Measurements from ENCODE around the gene SH2D1B. TPM values are rescaled to one million over a fixed set of nuclear protein-coding genes. Genes with fewer than 3 reads are reported as not detected.

The SH2D1B gene
- total RNA-seq, 1 experiment from 2014 or later: 0.34 TPM

DNA sequence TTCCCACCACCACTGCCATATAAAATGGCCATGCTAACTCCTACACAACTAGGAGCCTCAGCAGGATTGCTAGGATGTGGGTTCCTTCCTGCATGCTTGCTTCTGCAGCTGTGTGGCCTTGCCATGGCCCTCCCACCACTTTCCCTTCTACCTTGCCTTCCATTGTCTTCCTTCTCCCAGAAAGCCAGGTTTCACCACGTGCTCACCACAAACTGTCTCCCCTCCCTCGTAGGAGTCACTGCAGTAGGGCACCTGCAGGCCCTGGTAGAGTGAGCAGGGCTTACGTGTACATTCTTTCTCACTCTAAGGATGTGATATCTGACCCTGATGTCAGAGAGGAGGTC is 26.7 kb downstream of the SH2D1B start:
- Histone ChIP-seq H3K27ac (ENCODE audit: low read depth, low read length, poor library complexity, severe bottlenecking) (peak overlapping the region; percentile 66), H3K9me3 (ENCODE audit: low read depth, low read length, poor library complexity, severe bottlenecking) (no peaks in the 10 kb centered on the region), H3K4me1 (ENCODE audit: insufficient read depth, low read length, poor library complexity, severe bottlenecking) (peaks cover 41% of the 10 kb centered on the region), H3K36me3 (ENCODE audit: insufficient read depth, low read length, poor library complexity, severe bottlenecking) (peaks cover 9% of the 10 kb centered on the region), H3K4me3 (ENCODE audit: low read depth, low read length, poor library complexity, severe bottlenecking) (no peak overlapping the region), H3K27me3 (replicated peaks; ENCODE audit: insufficient read depth, low read depth, low read length, poor library complexity) (no peaks in the 10 kb centered on the region)
- DNase-seq (ENCODE audit: low spot score): no peak
- no TSS peak for BruUV-seq (replicated peaks)
- ChIA-PET POLR2A (ENCODE audit: low non-redundant PET) (no interaction called here), CTCF (no interaction called here)
- intact Hi-C loops (cut with micrococcal nuclease; ENCODE audit: unreplicated experiment): no loop called here
- no peak for TF ChIP-seq EZH2 (IDR thresholded peaks at IDR 0.05; ENCODE audit: borderline replicate concordance, low read depth, low read length, poor library complexity, severe bottlenecking)
- TF ChIP-seq, protein P1, sequence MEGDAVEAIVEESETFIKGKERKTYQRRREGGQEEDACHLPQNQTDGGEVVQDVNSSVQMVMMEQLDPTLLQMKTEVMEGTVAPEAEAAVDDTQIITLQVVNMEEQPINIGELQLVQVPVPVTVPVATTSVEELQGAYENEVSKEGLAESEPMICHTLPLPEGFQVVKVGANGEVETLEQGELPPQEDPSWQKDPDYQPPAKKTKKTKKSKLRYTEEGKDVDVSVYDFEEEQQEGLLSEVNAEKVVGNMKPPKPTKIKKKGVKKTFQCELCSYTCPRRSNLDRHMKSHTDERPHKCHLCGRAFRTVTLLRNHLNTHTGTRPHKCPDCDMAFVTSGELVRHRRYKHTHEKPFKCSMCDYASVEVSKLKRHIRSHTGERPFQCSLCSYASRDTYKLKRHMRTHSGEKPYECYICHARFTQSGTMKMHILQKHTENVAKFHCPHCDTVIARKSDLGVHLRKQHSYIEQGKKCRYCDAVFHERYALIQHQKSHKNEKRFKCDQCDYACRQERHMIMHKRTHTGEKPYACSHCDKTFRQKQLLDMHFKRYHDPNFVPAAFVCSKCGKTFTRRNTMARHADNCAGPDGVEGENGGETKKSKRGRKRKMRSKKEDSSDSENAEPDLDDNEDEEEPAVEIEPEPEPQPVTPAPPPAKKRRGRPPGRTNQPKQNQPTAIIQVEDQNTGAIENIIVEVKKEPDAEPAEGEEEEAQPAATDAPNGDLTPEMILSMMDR (conservative IDR thresholded peaks at IDR 0.05; ENCODE audit: low read depth, low read length): no peak

DNA sequence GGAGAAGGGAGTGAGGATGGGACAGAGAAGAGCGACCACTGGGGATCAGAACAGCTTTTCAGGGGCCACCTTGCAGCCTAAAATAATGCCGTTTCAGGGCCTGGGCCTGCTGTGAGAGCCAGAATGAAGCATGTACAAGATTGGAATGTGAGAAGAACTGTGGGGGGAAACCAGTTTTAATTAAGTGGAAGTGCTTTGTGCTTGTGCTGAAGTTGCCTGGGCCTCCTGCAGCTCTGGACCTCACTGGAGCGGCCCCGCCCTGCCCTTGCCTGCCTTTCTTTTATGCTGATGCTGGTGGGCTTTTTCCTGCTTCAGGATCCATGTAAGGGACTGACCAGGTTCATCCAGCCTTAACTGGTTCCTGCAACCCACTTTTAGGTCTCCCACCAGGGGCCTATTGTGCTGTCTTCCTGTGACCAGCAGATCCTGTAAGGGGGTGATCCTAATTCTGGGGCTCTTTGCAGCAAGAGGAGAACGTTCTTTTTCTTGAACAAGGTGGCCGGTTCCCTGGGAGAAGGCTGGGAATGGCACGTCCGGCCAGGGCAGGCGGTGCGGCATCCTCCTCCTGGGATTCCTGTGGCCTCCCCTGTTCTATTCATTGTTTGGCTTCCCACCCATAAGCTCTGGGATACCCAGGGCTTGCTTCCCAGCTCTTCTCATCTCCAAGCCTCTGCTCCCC is 27.2 kb downstream of the SH2D1B start:
- intact Hi-C loops (cut with micrococcal nuclease; ENCODE audit: unreplicated experiment): no loop called here
- DNase-seq (ENCODE audit: low spot score): peak; percentile 72
- Histone ChIP-seq H3K27me3 (replicated peaks; ENCODE audit: insufficient read depth, low read depth, low read length, poor library complexity) (no peaks in the 10 kb centered on the region), H3K27ac (ENCODE audit: low read depth, low read length, poor library complexity, severe bottlenecking) (peak overlapping the region; percentile 66), H3K9me3 (ENCODE audit: low read depth, low read length, poor library complexity, severe bottlenecking) (no peaks in the 10 kb centered on the region), H3K4me3 (ENCODE audit: low read depth, low read length, poor library complexity, severe bottlenecking) (no peak overlapping the region), H3K4me1 (ENCODE audit: insufficient read depth, low read length, poor library complexity, severe bottlenecking) (peaks cover 36% of the 10 kb centered on the region), H3K36me3 (ENCODE audit: insufficient read depth, low read length, poor library complexity, severe bottlenecking) (peaks cover 9% of the 10 kb centered on the region)
- ChIA-PET POLR2A (ENCODE audit: low non-redundant PET) (no interaction called here), CTCF (no interaction called here)
- TF ChIP-seq, protein P1 (conservative IDR thresholded peaks at IDR 0.05; ENCODE audit: low read depth, low read length): no peak
- TF ChIP-seq EZH2 (IDR thresholded peaks at IDR 0.05; ENCODE audit: borderline replicate concordance, low read depth, low read length, poor library complexity, severe bottlenecking): no peak
- BruUV-seq (replicated peaks): no TSS peak

DNA sequence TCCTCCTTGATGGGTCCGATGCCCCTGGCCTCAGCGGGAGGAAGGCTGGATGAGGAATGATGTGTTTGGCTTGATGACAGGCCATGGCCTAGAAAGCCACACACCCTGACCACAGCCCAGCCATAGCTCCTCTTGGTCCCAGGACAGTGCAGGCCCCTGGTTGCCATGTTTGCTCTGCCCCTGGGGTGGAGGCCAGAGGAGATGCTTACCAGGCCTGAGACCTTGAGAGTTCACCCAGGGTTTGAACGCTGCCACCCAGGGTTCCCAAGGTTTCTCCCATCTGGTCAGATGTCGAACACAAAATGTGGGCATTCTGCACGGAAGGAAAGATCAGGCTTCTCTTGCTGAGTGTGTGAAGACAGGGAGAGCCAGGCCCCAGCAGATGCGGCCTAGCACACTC is 27.8 kb downstream of the SH2D1B start:
- Histone ChIP-seq H3K27me3 (replicated peaks; ENCODE audit: insufficient read depth, low read depth, low read length, poor library complexity) (no peaks in the 10 kb centered on the region), H3K36me3 (ENCODE audit: insufficient read depth, low read length, poor library complexity, severe bottlenecking) (peaks cover 9% of the 10 kb centered on the region), H3K27ac (ENCODE audit: low read depth, low read length, poor library complexity, severe bottlenecking) (peak overlapping the region; percentile 66), H3K4me1 (ENCODE audit: insufficient read depth, low read length, poor library complexity, severe bottlenecking) (peaks cover 30% of the 10 kb centered on the region), H3K4me3 (ENCODE audit: low read depth, low read length, poor library complexity, severe bottlenecking) (no peak overlapping the region), H3K9me3 (ENCODE audit: low read depth, low read length, poor library complexity, severe bottlenecking) (no peaks in the 10 kb centered on the region)
- ChIA-PET POLR2A (ENCODE audit: low non-redundant PET) (no interaction called here), CTCF (no interaction called here)
- intact Hi-C loops (cut with micrococcal nuclease; ENCODE audit: unreplicated experiment): no loop called here
- DNase-seq (ENCODE audit: low spot score): no peak
- BruUV-seq (replicated peaks): no TSS peak
- TF ChIP-seq, protein P1 (conservative IDR thresholded peaks at IDR 0.05; ENCODE audit: low read depth, low read length): no peak
- no peak for TF ChIP-seq EZH2 (IDR thresholded peaks at IDR 0.05; ENCODE audit: borderline replicate concordance, low read depth, low read length, poor library complexity, severe bottlenecking)
